Stimulated activated CD4-positive, alpha-beta T cell treated with anti-CD3 and anti-CD28 coated beads, TNF-alpha, amount 100 ng/mL, for 48 hours (primary cell): ENCODE measurements around the gene CFAP74.

Experiments used
- DNase-seq, 3 donors: peaks; one replicate each; pipeline ENCODE4 v3.0.0-alpha.2; 2020; ENCODE audit warnings: low read depth in 3 of 3

The CFAP74 gene

DNA sequence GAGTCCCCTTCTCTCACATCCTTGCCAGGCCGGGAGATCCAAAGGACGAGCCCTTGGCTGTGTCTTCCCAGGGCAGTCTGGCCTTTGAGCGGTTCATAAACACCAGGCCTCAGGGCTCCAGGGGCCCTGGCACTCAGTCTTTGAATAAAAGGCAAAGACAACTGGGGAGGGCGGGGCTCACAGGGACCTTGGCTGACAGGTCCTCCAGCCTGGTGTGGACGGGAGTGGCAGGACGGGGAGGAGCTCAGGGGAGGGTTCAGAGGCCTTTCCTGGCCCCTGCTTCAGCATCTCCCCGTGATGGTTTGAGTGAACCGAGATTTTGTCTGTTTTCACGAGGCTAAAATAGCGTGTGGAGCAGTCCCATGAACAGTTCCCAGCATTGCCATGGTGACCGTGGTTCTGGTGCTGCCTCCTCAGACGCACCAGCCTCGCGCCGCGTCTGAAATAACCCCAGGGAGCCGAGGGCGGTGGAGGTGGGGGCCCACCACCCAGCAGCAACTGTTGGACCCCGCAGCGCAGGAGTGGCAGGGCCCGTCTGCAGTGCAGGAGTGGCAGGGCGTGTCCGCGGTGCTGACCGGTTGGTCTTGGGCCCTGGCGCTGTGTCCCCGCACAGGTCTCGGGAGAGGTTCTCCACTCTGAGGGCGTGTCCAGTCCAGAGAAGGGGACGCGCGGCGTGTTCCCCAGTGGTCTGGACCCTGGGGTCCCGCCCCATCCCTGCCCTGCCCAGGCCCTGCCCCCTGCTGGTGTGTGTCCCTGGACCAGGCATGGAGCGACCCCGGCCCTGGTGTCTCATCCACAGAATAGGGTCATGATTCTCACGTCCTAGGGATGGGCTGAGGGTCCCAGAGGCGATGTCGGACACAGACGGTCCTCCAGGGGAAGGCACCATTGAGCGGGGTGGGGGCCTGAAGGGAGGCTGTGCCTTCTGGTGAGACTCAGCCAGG lies 39.5 kb upstream of the CFAP74 start:
- no peak for DNase-seq

DNA sequence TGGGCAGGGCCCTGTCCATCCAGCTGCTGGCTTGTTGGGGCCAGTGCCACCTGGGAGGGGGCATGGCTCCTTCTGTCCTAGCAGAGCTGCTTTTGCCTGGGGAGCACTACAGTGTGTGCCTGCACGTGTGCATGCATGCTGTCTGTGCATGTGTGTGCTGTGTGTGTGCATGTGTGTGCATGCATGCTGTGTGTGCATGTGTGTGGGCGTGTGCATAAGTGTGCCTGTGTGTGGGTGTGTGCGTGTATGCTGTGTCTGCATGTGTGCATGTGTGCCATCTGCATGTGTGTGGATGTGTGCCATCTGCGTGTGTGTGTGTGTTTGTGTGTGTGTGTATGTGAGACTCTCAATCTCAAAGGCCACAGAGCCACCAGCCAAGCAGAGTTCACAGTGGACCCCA lies 38.3 kb upstream of the CFAP74 start:
- no peak for DNase-seq

- DNase-seq: no peak
These were observed 37.7 kb upstream of the CFAP74 start for GRCh38 chr1:2041305-2041704.

DNA sequence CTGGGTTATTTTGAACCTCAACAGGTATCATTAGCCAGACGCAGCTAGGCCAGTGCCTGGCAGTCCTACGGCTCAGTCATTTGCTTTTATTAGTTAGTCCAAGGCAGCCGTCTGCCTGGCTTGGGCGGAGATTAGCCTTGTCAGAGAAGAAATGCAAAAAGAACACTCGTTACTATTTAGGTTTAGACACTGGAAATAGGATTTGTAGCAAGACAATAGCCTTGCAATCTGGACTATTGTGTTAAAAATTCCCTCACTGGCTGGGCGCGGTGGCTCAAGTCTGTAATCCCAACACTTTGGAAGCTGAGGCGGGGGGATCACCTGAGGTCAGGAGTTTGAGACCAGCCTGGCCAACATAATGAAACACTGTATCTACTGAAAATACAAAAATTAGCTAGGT lies 35.7 kb upstream of the CFAP74 start:
- no peak for DNase-seq

GRCh38 chr1:2038229-2038628 lies 34.6 kb upstream of the CFAP74 start:
- DNase-seq: no peak

- DNase-seq: no peak
These were observed 33.9 kb upstream of the CFAP74 start for GRCh38 chr1:2037314-2037979.

DNA sequence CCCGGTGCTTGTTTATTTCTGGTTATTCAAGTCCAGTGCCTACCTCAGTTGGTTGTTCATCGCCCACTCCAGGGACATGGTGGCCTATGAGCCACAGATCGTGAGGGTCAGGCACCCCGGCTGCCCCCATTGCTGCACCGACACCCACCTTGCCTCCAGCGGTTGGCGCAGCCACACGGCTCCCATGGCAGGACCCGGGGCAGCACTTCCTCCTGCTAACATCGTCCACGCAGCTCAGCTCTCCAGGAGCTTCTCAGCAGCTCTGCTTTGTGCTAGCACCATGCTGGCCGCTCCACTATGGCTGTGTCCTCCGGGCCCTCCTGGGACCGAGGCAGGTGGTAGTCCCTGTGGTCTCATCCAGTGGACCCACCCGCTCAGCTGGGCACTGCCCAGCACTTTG lies 32.7 kb upstream of the CFAP74 start:
- no peak for DNase-seq

GRCh38 chr1:2033165-2033564 lies 29.6 kb upstream of the CFAP74 start:
- DNase-seq: no peak

GRCh38 chr1:2032737-2033136 lies 29.2 kb upstream of the CFAP74 start:
- no peak for DNase-seq

DNA sequence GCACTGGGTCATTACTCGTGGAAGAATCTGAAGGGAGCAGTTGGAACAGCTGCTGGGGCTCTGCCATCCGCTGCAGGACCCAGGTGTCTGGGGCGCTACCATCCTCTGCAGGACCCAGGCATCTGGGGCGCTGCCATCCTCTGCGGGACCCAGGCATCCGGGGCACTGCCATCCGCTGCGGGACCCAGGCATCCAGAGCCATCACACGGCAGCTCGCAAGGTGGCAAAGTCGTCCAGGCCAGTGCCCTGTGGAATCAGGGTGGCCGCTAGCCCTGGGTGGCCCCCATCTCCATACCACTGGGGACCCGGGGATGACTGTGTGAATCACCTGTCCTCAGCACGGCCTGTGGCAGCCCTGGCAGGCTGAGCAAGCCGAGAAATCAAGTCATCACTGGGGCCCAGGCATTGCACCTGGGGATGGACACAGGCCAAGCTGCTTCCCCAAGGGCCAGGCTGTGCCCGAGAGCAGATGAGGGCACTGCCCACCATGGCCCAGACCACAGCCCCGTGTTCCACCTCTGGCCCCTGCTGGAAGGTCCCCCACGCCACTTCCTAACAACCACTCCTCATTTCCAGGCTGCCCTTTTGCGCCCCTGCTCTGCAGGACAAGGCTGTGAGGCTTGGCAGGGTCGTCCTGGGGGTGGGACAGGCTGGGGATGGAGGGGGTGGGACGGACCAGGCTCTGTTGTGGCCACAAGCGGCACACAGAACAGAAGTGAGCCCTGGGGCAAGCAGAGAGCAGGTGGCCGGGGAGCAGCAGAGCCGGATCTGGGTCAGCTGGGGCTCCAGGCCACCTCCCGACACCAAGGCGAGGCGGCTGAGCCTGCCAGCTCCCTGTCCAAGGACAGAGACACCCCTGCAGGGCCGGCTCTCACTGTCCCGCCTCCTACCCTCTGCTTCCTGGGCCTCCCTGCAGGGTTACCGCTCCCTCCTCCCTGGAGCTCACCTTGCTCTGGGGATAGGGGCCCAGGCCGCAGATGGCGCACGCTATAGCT lies 28.3 kb upstream of the CFAP74 start:
- no peak for DNase-seq

DNA sequence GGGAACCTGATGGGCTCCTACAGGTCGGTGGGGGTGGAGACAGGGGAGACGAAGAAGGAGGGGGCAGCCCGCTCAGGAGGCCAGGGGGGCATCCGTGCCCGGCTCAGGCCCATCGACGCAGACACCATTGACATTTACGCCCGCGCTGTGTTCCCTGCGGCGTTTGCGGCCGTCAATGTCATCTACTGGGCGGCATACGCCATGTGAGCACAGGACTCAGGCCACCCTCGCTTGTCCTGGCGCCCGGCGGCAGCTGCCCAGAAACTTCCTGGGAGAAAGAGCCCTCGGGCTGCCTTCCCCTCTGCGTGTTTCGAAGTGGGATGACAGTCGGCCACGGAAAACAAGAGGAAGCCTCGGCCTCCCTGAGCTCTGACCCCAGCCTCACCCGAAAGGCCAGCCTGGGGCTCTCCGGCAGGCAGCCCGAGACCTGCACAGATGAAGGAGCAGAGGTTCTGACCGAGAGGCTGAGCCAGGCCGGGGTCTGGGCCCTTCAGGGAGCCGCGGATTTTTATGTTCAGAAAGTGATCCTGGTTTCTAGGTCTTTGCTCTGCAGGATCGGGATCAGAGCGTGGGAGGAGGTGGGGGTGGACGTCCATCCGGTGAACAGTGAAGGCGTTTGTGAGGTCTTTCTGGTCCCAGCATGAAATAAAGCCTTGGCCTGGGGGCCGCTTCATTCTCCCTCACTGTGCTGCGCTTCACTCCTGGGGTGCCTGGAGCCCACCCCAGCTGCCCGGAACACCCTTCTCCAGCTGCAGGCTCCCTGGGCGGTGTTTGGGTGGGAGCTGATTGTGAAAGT lies 26.7 kb upstream of the CFAP74 start:
- DNase-seq: no peak

DNA sequence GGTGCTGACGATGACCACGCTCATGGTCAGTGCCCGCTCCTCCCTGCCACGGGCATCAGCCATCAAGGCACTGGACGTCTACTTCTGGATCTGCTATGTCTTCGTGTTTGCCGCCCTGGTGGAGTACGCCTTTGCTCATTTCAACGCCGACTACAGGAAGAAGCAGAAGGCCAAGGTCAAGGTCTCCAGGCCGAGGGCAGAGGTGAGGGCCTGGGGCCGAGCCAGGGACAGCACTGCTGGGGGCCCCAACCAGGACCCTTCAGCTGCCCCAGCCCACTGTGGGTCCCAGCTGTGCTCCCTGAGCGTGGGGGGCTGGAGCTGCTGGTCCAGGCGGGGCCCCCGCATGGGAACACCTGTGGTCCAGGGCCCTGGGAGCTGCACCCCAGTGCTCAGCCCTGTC lies 26.0 kb upstream of the CFAP74 start:
- DNase-seq: no peak

GRCh38 chr1:2028870-2029560 lies 25.4 kb upstream of the CFAP74 start:
- no peak for DNase-seq

- no peak for DNase-seq
These were observed 24.5 kb upstream of the CFAP74 start for GRCh38 chr1:2027961-2028583.

DNA sequence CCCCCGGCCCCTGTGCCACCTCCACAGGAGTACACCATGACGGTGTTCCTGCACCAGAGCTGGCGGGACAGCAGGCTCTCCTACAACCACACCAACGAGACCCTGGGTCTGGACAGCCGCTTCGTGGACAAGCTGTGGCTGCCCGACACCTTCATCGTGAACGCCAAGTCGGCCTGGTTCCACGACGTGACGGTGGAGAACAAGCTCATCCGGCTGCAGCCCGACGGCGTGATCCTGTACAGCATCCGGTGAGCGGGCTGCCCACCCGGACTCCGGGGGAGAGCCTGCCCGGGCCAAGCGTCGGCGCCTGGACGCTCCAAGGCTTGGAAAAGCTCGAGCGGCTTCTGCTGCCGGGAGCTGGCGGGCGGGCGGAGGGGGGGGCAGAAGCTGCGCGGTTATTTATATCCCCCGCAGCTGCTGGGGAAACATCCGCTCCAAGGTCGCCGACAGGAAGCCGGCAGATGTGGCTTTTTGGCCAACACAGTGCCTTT lies 21.9 kb upstream of the CFAP74 start:
- no peak for DNase-seq

- no peak for DNase-seq
These were observed 21.3 kb upstream of the CFAP74 start for GRCh38 chr1:2024887-2025286.

DNA sequence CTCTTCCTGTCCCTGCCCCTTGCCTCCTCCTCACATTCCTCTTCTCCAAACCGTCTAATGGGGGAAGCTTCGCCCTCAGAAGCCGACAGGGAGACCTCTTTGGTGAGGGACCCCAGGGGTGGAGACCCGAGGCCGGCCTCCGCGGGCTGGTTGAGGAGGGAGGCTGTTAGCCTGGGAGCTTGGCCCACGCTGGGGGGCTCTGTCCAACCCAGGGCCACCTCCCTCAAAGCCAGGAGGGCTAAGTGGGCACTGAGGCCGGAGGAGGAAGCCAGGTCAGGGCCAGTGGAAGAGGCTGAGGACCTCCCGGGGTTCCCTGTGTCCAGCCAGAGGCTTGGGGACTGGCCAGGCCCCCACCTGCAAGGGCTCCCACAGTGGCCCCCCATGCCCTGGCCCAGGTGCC lies 20.9 kb upstream of the CFAP74 start:
- DNase-seq: no peak

DNA sequence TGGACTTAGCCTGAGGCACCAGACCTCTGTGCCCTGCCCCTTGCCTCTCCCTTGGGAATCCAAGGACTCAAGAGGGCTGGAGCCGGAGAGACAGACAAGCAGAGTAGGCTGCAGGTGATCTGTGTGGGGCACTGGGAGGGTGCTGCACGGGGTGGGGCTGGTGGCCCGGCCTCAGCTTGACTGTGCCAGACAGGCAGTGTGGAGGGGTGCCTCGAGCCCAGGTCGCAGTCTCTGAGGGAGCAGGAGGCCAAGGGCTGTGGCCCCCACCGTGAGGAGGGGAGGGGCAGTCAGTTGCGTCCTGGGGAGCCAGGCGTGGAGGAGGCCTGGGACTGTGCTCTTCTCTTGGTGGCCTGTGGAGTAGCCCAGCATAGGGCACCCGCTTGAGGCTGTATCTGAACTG lies 19.6 kb upstream of the CFAP74 start:
- DNase-seq: no peak

DNA sequence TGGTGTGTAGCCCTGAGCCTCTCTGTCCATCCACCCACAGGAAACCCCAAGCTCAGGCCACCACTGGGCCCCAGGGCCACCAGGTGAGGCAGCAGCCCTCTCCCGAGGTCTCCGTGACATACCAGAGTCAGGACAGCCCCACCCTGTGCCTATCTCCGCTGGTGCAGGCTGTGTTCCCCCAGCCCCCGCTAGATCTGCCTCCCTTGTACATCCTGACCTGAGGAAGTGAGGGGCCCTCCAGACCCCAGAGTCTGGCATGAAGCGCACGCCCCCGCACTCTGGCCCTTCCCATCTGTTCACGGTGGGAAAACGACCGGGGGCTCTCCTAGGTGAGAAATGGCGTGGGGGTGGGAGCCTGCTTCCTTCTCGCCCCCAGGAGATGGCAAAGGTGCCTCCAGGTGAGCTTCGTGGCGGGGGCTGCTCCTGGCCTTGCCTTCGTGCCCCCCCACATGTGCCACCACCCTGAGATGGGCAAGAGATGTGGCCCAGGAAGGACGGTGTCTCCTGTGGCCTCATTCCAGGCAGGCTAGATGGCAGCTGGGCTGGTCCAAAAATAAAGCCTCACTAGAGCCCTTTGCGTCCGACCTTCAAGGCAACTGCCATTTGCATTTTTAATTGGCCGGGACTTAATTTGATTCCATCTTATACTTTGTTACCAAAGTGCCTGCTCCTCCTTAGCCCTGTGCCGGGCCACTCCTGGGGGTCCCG lies 18.6 kb upstream of the CFAP74 start:
- DNase-seq: no peak
